SJSA1 (cell line): ENCODE data around the gene KRT34. TPM values are rescaled to one million over a fixed set of nuclear protein-coding genes. Genes with fewer than 3 reads are reported as not detected.

Source experiments
- total RNA-seq: library from RNA; depleted of rRNA; stranded (reverse); fragments of >200 nt; shearing (Covaris generic); gene quantifications from 2 replicates; pipeline ENCODE4 v1.2.3, GENCODE V29; 2014; rRNA removed

The KRT34 gene
- total RNA-seq, 1 experiment from 2014 or later, result 0.84 TPM

Other genes with a start within 250 kb of the KRT34 start
- gene KRTAP4-6, start 241.8 kb downstream of the KRT34 start, total RNA-seq, result not detected in 2 replicates
- not detected in 2 replicates for gene KRTAP4-5, start 232.5 kb downstream of the KRT34 start, total RNA-seq
- not detected in 2 replicates for gene KRTAP4-4, start 221.6 kb downstream of the KRT34 start, total RNA-seq
- gene KRTAP4-3, start 214.1 kb downstream of the KRT34 start, total RNA-seq, result not detected in 2 replicates
- gene KRTAP4-2, start 204.1 kb downstream of the KRT34 start, total RNA-seq, result not detected in 2 replicates
- not detected in 2 replicates for gene KRTAP4-1, start 197.4 kb downstream of the KRT34 start, total RNA-seq
- not detected in 2 replicates for gene KRTAP9-1, start 192.4 kb downstream of the KRT34 start, total RNA-seq
- gene KRTAP9-2, start 155.7 kb downstream of the KRT34 start, total RNA-seq, result not detected in 2 replicates
- not detected in 2 replicates for gene KRTAP9-3, start 149.9 kb downstream of the KRT34 start, total RNA-seq
- not detected in 2 replicates for gene KRTAP9-8, start 144.3 kb downstream of the KRT34 start, total RNA-seq
- gene KRTAP9-4, start 132.6 kb downstream of the KRT34 start, total RNA-seq, result not detected in 2 replicates
- not detected in 2 replicates for gene KRTAP9-9, start 126.9 kb downstream of the KRT34 start, total RNA-seq
- gene KRTAP9-6, start 116.9 kb downstream of the KRT34 start, total RNA-seq, result not detected in 2 replicates
- gene KRTAP9-7, start 106.6 kb downstream of the KRT34 start, total RNA-seq, result not detected in 2 replicates
- not detected in 2 replicates for gene KRTAP29-1, start 79.5 kb downstream of the KRT34 start, total RNA-seq
- not detected in 2 replicates for gene KRTAP16-1, start 73.0 kb downstream of the KRT34 start, total RNA-seq
- gene KRTAP17-1, start 66.6 kb downstream of the KRT34 start, total RNA-seq, result not detected in 2 replicates
- gene KRT33A, start 31.5 kb downstream of the KRT34 start, total RNA-seq, result not detected in 2 replicates
- gene KRT33B, start 12.5 kb downstream of the KRT34 start, total RNA-seq, result 0.21 and 0.72 TPM in 2 replicates
- gene KRT31, start 15.3 kb upstream of the KRT34 start, total RNA-seq, result not detected in 2 replicates
- not detected in 2 replicates for gene KRT37, start 42.3 kb upstream of the KRT34 start, total RNA-seq
- not detected in 2 replicates for gene KRT38, start 58.7 kb upstream of the KRT34 start, total RNA-seq
- gene KRT32, start 85.1 kb upstream of the KRT34 start, total RNA-seq, result not detected in 2 replicates
- not detected in 2 replicates for gene KRT35, start 98.8 kb upstream of the KRT34 start, total RNA-seq
- not detected in 2 replicates for gene KRT36, start 107.6 kb upstream of the KRT34 start, total RNA-seq
- not detected in 2 replicates for gene KRT13, start 123.3 kb upstream of the KRT34 start, total RNA-seq
- gene KRT15, start 136.6 kb upstream of the KRT34 start, total RNA-seq, result 1.6 and 3.9 TPM in 2 replicates
- gene KRT19, start 146.0 kb upstream of the KRT34 start, total RNA-seq, result not detected in 2 replicates
- gene KRT9, start 189.8 kb upstream of the KRT34 start, total RNA-seq, result not detected in 2 replicates
- 0.92 TPM in 1 of 2 replicates, not detected in the other for gene KRT14, start 204.6 kb upstream of the KRT34 start, total RNA-seq
- gene KRT16, start 230.5 kb upstream of the KRT34 start, total RNA-seq, result 0.37 TPM in 1 of 2 replicates, not detected in the other
- gene KRT17, start 242.3 kb upstream of the KRT34 start, total RNA-seq, result 3,176 and 3,345 TPM in 2 replicates